PC-3 (cell line): ENCODE data around the gene TLE3. TPM values are rescaled to one million over a fixed set of nuclear protein-coding genes. Genes with fewer than 3 reads are reported as not detected.
A peak's percentile ranks its signal among the peaks of the same experiment; 100 is the strongest.

ENCODE experiments used
- ATAC-seq: fragments of 200-7000 bp; cut with Tn5 transposase; 2 replicates; pipeline ENCODE4 v1.9.1; 2020; ENCODE audit warnings: mild to moderate bottlenecking, moderate library complexity
- BruUV-seq: library from RNA; stranded (reverse); fragments of 400-500 nt; replicated peaks from 2 replicates; lab custom pipeline; 2021; lab: Mats Ljungman, UMichigan
- CTCF ChIA-PET: fragments of 300-600 bp; sonication (Branson Sonifier 250); formaldehyde crosslinking; loops from one replicate; lab custom pipeline; 2022; ENCODE audit warnings: antibody characterized with exemption; lab: Charles Lee
- POLR2A ChIA-PET: fragments of 300-600 bp; sonication (Branson Sonifier 250); formaldehyde crosslinking; loops from one replicate; lab custom pipeline; 2022; ENCODE audit warnings: antibody characterized with exemption; ENCODE audit not compliant: unreplicated experiment; lab: Charles Lee
- DNase-seq: peaks from one replicate; pipeline ENCODE4 v3.0.0-alpha.2; 2015
- H2AFZ ChIP-seq: fragments of 300-600 bp; sonication (generic); 2 replicates; pipeline ENCODE4 v1.6.0; 2016; ENCODE audit warnings: antibody characterized with exemption, low read length
- H3F3A ChIP-seq: fragments of 300-600 bp; sonication (generic); one replicate; pipeline ENCODE4 v1.6.0; 2017; ENCODE audit warnings: antibody characterized with exemption, low read length, control low read depth, mild to moderate bottlenecking; ENCODE audit not compliant: unreplicated experiment
- H3K27ac ChIP-seq: fragments of 300-600 bp; sonication (generic); 2 replicates; pipeline ENCODE4 v1.5.1; 2016; ENCODE audit warnings: mild to moderate bottlenecking, low read length
- H3K27me3 ChIP-seq: fragments of 300-600 bp; sonication (generic); 2 replicates; pipeline ENCODE4 v1.6.1; 2016; ENCODE audit warnings: low read length, mixed read lengths
- H3K36me3 ChIP-seq: fragments of 300-600 bp; sonication (generic); 2 replicates; pipeline ENCODE4 v1.6.1; 2016; ENCODE audit warnings: low read depth, mixed run types, low read length, mixed read lengths
- H3K4me1 ChIP-seq: fragments of 300-600 bp; sonication (generic); 2 replicates; pipeline ENCODE4 v1.5.1; 2016; ENCODE audit warnings: low read length; ENCODE audit not compliant: insufficient read depth
- H3K4me2 ChIP-seq: fragments of 300-600 bp; sonication (generic); 2 replicates; pipeline ENCODE4 v1.6.0; 2016; ENCODE audit warnings: low read length
- H3K4me3 ChIP-seq: fragments of 300-600 bp; sonication (generic); 2 replicates; pipeline ENCODE4 v1.5.1; 2016; ENCODE audit warnings: mild to moderate bottlenecking, low read length, mixed read lengths
- H3K79me2 ChIP-seq: fragments of 300-600 bp; sonication (generic); 2 replicates; pipeline ENCODE4 v1.6.1; 2017; ENCODE audit warnings: low read length, mixed read lengths
- H3K9ac ChIP-seq: fragments of 300-600 bp; sonication (generic); 2 replicates; pipeline ENCODE4 v1.6.0; 2016; ENCODE audit warnings: mild to moderate bottlenecking, low read length
- H3K9me2 ChIP-seq: fragments of 300-600 bp; sonication (generic); replicated peaks from 2 replicates; pipeline ENCODE4 v1.6.1; 2016; ENCODE audit warnings: mixed run types, low read length, mixed read lengths
- H3K9me3 ChIP-seq: fragments of 300-600 bp; sonication (generic); 2 replicates; pipeline ENCODE4 v1.6.1; 2016; ENCODE audit warnings: low read length, mixed read lengths
- H4K20me1 ChIP-seq: fragments of 300-600 bp; sonication (generic); 2 replicates; pipeline ENCODE4 v1.6.1; 2016; ENCODE audit warnings: low read length, mixed read lengths
- EZH2 ChIP-seq: fragments of 300-600 bp; sonication (generic); IDR thresholded peaks from one replicate; pipeline ENCODE4 v1.6.1; 2017; ENCODE audit warnings: antibody characterized with exemption, mild to moderate bottlenecking, low read length; ENCODE audit not compliant: unreplicated experiment
- EZH2phosphoT487 ChIP-seq: fragments of 300-600 bp; sonication (generic); IDR thresholded peaks from 2 replicates; pipeline ENCODE4 v1.6.1; 2018; ENCODE audit warnings: mild to moderate bottlenecking, antibody characterized with exemption, low read length, borderline replicate concordance
- intact Hi-C: fragments of 100-400 bp; cut with micrococcal nuclease; formaldehyde crosslinking; loops from 2 replicates; pipeline ENCODE4 v1.9.0; 2023
- total RNA-seq: library from RNA; depleted of rRNA; stranded (reverse); fragments of >200 nt; gene quantifications from 2 replicates; pipeline ENCODE4 v1.2.3, GENCODE V29; 2014
- TF ChIP-seq, protein P1 (sequence below): fragments of 300-600 bp; sonication (generic); conservative IDR thresholded peaks from 2 replicates; pipeline ENCODE4 v1.5.1; 2017; ENCODE audit warnings: antibody characterized with exemption, low read depth, mild to moderate bottlenecking, low read length

TLE3 gene
- total RNA-seq, 1 experiment from 2014 or later = 72.5 TPM

DNA sequence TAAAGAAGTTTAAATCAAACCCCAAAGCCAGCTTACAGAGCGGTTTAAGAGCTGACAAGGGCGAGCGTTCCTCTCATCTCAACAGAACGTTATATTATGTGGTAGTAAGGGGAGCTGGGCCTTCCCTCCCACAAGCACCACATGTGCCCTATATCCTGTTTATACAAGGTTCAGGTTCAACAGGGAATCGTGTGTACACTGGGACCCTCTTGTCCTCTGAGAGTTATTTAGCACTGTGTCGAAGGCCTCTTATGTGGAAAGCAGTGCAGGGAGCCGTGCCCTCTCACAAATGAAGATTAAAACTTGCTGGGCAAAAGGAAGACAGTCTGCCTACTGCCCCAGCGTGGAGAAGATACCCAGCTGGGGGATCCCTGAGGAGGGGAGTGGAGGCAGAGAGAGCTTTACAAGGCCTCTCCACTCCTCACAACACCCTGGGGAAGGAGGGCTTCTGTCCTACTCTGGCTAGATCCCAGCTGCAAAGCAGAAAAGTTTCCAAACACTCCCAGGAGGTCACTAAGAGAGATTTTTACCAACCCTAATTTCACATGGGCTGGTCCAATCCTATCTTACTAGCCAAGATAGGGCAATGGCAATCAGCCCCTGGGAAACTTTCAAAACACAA, 2.9 kb downstream of the TLE3 start:
- Histone ChIP-seq H3K9me3 (no peaks in the 10 kb centered on the region), H4K20me1 (peaks cover 62% of the 10 kb centered on the region), H3K36me3 (peaks cover 32% of the 10 kb centered on the region), H3K79me2 (peaks cover 74% of the 10 kb centered on the region), H3K4me1 (peaks cover 48% of the 10 kb centered on the region), H3K4me2 (peak overlapping the region; percentile 98), H3K9me2 (no peaks in the 10 kb centered on the region), H3F3A (no peaks in the 10 kb centered on the region), H2AFZ (no peak overlapping the region), H3K27me3 (no peaks in the 10 kb centered on the region), H3K4me3 (peak overlapping the region; percentile 98), H3K9ac (peak overlapping the region; percentile 96), H3K27ac (peak overlapping the region; percentile 9)
- BruUV-seq = TSS peak; percentile 2
- DNase-seq (no peak), ATAC-seq (no peak)
- intact Hi-C loops = loop anchor here (5.0 kb wide), 4 partner anchors 382 to 628 kb away; no protein-coding TSS in a partner anchor
- CTCF ChIA-PET = no interaction called here
- POLR2A ChIA-PET = no interaction called here
- no peak for TF ChIP-seq EZH2phosphoT487
- TF ChIP-seq, protein P1, sequence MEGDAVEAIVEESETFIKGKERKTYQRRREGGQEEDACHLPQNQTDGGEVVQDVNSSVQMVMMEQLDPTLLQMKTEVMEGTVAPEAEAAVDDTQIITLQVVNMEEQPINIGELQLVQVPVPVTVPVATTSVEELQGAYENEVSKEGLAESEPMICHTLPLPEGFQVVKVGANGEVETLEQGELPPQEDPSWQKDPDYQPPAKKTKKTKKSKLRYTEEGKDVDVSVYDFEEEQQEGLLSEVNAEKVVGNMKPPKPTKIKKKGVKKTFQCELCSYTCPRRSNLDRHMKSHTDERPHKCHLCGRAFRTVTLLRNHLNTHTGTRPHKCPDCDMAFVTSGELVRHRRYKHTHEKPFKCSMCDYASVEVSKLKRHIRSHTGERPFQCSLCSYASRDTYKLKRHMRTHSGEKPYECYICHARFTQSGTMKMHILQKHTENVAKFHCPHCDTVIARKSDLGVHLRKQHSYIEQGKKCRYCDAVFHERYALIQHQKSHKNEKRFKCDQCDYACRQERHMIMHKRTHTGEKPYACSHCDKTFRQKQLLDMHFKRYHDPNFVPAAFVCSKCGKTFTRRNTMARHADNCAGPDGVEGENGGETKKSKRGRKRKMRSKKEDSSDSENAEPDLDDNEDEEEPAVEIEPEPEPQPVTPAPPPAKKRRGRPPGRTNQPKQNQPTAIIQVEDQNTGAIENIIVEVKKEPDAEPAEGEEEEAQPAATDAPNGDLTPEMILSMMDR = no peak
- TF ChIP-seq EZH2 = no peak

DNA sequence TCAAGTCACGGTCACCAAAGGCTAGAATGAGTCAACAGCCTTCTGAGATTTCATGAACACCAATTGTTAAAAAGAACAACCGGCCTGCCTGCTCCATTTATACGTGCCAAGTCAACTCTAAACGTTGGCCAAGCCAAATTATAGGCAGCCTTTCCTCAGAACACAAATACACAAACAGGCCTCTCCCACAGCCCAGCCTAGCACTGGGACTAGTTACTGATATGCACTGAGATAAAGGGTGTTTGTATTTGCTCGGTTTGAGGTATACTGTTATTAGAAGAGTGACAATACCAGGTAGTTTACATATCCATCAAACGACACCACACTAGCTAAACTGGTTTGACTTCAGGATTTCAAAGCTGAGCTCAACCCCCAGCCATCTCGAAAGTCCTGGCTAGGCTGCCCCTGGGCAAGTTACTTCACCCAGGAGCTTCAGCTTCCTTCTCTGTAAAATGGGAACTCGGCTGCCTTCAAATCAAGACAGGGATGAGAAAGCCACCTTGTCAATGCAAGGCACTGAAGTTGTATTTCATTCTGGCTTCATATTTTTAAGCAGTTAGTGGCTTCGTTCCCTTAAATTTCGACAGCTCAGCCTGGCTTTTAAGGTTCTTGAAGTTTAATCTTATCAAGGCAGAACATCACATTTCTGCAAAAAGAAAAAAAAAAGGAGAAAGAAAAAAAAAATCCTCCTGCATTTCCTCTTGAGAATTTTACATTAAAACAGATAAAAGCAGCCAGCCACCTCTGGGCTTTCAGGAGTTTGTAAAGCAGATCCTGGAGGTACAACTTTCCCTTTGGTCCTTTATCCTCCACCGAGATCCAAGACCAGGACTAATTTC, 4.0 kb downstream of the TLE3 start:
- TF ChIP-seq EZH2phosphoT487 = no peak
- TF ChIP-seq, protein P1 = no peak
- TF ChIP-seq EZH2 = no peak
- H3K9ac ChIP-seq = peak overlapping the region; percentile 96; the same call in 1 of the 2 replicates
- H3K27ac ChIP-seq = peak overlapping the region; percentile 86
- peaks cover 49% of the 10 kb centered on the region for H3K4me1 ChIP-seq
- ChIA-PET POLR2A (interaction anchor here (0.6 kb wide), 1 partner anchor 415 kb away, joined by 7 read pairs; no protein-coding TSS in a partner anchor), CTCF (no interaction called here)
- no peaks in the 10 kb centered on the region for H3F3A ChIP-seq
- no peak overlapping the region for H2AFZ ChIP-seq
- no peaks in the 10 kb centered on the region for H3K27me3 ChIP-seq
- BruUV-seq = no TSS peak
- H3K79me2 ChIP-seq = peaks cover 84% of the 10 kb centered on the region
- H3K4me3 ChIP-seq = peak overlapping the region; percentile 98
- peaks cover 71% of the 10 kb centered on the region for H4K20me1 ChIP-seq
- H3K4me2 ChIP-seq = peak overlapping the region; percentile 98
- H3K36me3 ChIP-seq = peaks cover 41% of the 10 kb centered on the region
- no peaks in the 10 kb centered on the region for H3K9me2 ChIP-seq
- H3K9me3 ChIP-seq = no peaks in the 10 kb centered on the region
- DNase-seq (peak; percentile 89), ATAC-seq (peak; percentile 19)
- intact Hi-C loops = loop anchor here (2.0 kb wide), 1 partner anchor 539 kb away; no protein-coding TSS in a partner anchor
